ENCODE results near the gene MYH14.

Gene MYH14

GRCh38 chr19:50197348-50197747 is 6.1 kb upstream of the MYH14 start:
- DNase-seq (ENCODE audit: low read depth): no peak
- TF ChIP-seq CTCF (IDR thresholded peaks at IDR 0.05; ENCODE audit: control insufficient read depth, insufficient read depth, low read depth, low read length, missing control alignments): no peak
- no peak overlapping the region for H3K4me3 ChIP-seq (ENCODE audit: control insufficient read depth, low read depth, low read length)

- no peak for TF ChIP-seq CTCF (IDR thresholded peaks at IDR 0.05; ENCODE audit: control insufficient read depth, insufficient read depth, low read depth, low read length, missing control alignments)
- H3K4me3 ChIP-seq (ENCODE audit: control insufficient read depth, low read depth, low read length): no peak overlapping the region
- no peak for DNase-seq (ENCODE audit: low read depth)
Measured at GRCh38 chr19:50198431-50199258, 4.8 kb upstream of the MYH14 start.

- no peak overlapping the region for H3K4me3 ChIP-seq (ENCODE audit: control insufficient read depth, low read depth, low read length)
- TF ChIP-seq CTCF (IDR thresholded peaks at IDR 0.05; ENCODE audit: control insufficient read depth, insufficient read depth, low read depth, low read length, missing control alignments): no peak
- DNase-seq (ENCODE audit: low read depth): no peak
Measured at GRCh38 chr19:50199259-50199555, 4.2 kb upstream of the MYH14 start.

- DNase-seq (ENCODE audit: low read depth): no peak
- TF ChIP-seq CTCF (IDR thresholded peaks at IDR 0.05; ENCODE audit: control insufficient read depth, insufficient read depth, low read depth, low read length, missing control alignments): no peak
- H3K4me3 ChIP-seq (ENCODE audit: control insufficient read depth, low read depth, low read length): no peak overlapping the region
Measured at GRCh38 chr19:50202386-50202785, 1.0 kb upstream of the MYH14 start.

GRCh38 chr19:50202962-50203280 is 501 bp upstream of the MYH14 start:
- no peak for TF ChIP-seq CTCF (IDR thresholded peaks at IDR 0.05; ENCODE audit: control insufficient read depth, insufficient read depth, low read depth, low read length, missing control alignments)
- no peak overlapping the region for H3K4me3 ChIP-seq (ENCODE audit: control insufficient read depth, low read depth, low read length)
- DNase-seq (ENCODE audit: low read depth): no peak

GRCh38 chr19:50204081-50204428 is 633 bp downstream of the MYH14 start:
- no peak overlapping the region for H3K4me3 ChIP-seq (ENCODE audit: control insufficient read depth, low read depth, low read length)
- no peak for TF ChIP-seq CTCF (IDR thresholded peaks at IDR 0.05; ENCODE audit: control insufficient read depth, insufficient read depth, low read depth, low read length, missing control alignments)
- no peak for DNase-seq (ENCODE audit: low read depth)
